Measurements from ENCODE around the gene FGF7. TPM values are rescaled to one million over a fixed set of nuclear protein-coding genes. Genes with fewer than 3 reads are reported as not detected.
"Not testable (repeated sequence)": the region's sequence is repeated elsewhere in the genome, so short reads cannot be mapped to it uniquely, and the experiment has no call there.

FGF7 gene
- total RNA-seq, 4 donors from 2014 or later: 102 to 240 (median 175) TPM

GRCh38 chr15:49506341-49506740 is 83.3 kb downstream of the FGF7 start:
- DNase-seq (ENCODE audit: low spot score in 2 of 2): no peak
- Histone ChIP-seq H3K36me3 (peaks cover 0 to 5% (median 0%) of the 10 kb centered on the region in 3 donors), H3K27ac (no peak overlapping the region), H3K4me1 (no peaks in the 10 kb centered on the region), H3K27me3 (no peaks in the 10 kb centered on the region), H3K4me3 (no peak overlapping the region), H3K9me3 (peaks cover 0 to 13% (median 3%) of the 10 kb centered on the region in 4 donors)
- 62 to 67% methylated on average over 1 of the region's 1 CpG for WGBS, 2 donors
- TF ChIP-seq CTCF (IDR thresholded peaks at IDR 0.05): no peak
- TF ChIP-seq EP300 (IDR thresholded peaks at IDR 0.05): no peak

- no peak for DNase-seq (ENCODE audit: low spot score in 2 of 2)
- 82 to 84% methylated on average over 3 of the region's 3 CpGs for WGBS, 2 donors
- H3K4me3 ChIP-seq: no peak overlapping the region
- no peaks in the 10 kb centered on the region for H3K4me1 ChIP-seq
- H3K27ac ChIP-seq: no peak overlapping the region
- TF ChIP-seq EP300 (IDR thresholded peaks at IDR 0.05) (no peak), POLR2A (IDR thresholded peaks at IDR 0.05) (no peak), CTCF (IDR thresholded peaks at IDR 0.05) (no peak)
- no peaks in the 10 kb centered on the region for H3K36me3 ChIP-seq
- H3K27me3 ChIP-seq: no peaks in the 10 kb centered on the region
- H3K9me3 ChIP-seq: peaks cover 0 to 6% (median 3%) of the 10 kb centered on the region in 4 donors
Observed at GRCh38 chr15:49507261-49507660, 84.2 kb downstream of the FGF7 start.

- not testable (repeated sequence) for H3K36me3 ChIP-seq; H3K4me3 ChIP-seq; H3K4me1 ChIP-seq; DNase-seq (ENCODE audit: low spot score in 2 of 2); H3K27me3 ChIP-seq; H3K9me3 ChIP-seq; H3K27ac ChIP-seq
- 85 to 93% methylated on average over 4 of the region's 4 CpGs for WGBS, 2 donors
Observed at GRCh38 chr15:49512739-49513138, 89.7 kb downstream of the FGF7 start.

GRCh38 chr15:49521802-49522201 is 98.8 kb downstream of the FGF7 start:
- Histone ChIP-seq H3K27me3 (no peaks in the 10 kb centered on the region), H3K4me1 (no peaks in the 10 kb centered on the region), H3K27ac (no peak overlapping the region), H3K9me3 (peaks cover 0 to 47% (median 0%) of the 10 kb centered on the region in 4 donors), H3K4me3 (no peak overlapping the region), H3K36me3 (peaks cover 0 to 7% (median 0%) of the 10 kb centered on the region in 3 donors)
- 83 to 91% methylated on average over 3 of the region's 3 CpGs for WGBS, 2 donors
- DNase-seq (ENCODE audit: low spot score in 2 of 2): no peak
- TF ChIP-seq POLR2A (IDR thresholded peaks at IDR 0.05): no peak
- TF ChIP-seq EP300 (IDR thresholded peaks at IDR 0.05): no peak
- no peak for TF ChIP-seq CTCF (IDR thresholded peaks at IDR 0.05)

- DNase-seq (ENCODE audit: low spot score in 2 of 2): no peak
- Histone ChIP-seq H3K27me3 (no peaks in the 10 kb centered on the region), H3K4me3 (no peak overlapping the region), H3K27ac (no peak overlapping the region), H3K36me3 (no peaks in the 10 kb centered on the region), H3K9me3 (peaks cover 0 to 21% (median 1%) of the 10 kb centered on the region in 4 donors), H3K4me1 (no peaks in the 10 kb centered on the region)
- 76 to 79% methylated on average over 4 of the region's 4 CpGs for WGBS, 2 donors
- TF ChIP-seq EP300 (IDR thresholded peaks at IDR 0.05) (no peak), POLR2A (IDR thresholded peaks at IDR 0.05) (no peak), CTCF (IDR thresholded peaks at IDR 0.05) (no peak)
Observed at GRCh38 chr15:49528289-49528688, 105.2 kb downstream of the FGF7 start.

- no peak overlapping the region for H3K27ac ChIP-seq
- DNase-seq (ENCODE audit: low spot score in 2 of 2): no peak
- WGBS, 2 donors: 77 to 79% methylated on average over 1 of the region's 1 CpG
- H3K9me3 ChIP-seq: peaks cover 0 to 17% (median 1%) of the 10 kb centered on the region in 4 donors
- H3K27me3 ChIP-seq: no peaks in the 10 kb centered on the region
- no peaks in the 10 kb centered on the region for H3K4me1 ChIP-seq
- no peak for TF ChIP-seq POLR2A (IDR thresholded peaks at IDR 0.05)
- no peak for TF ChIP-seq CTCF (IDR thresholded peaks at IDR 0.05)
- TF ChIP-seq EP300 (IDR thresholded peaks at IDR 0.05): no peak
- no peak overlapping the region for H3K4me3 ChIP-seq
- no peaks in the 10 kb centered on the region for H3K36me3 ChIP-seq
Observed at GRCh38 chr15:49530092-49530491, 107.0 kb downstream of the FGF7 start.
